HG03354 (cell line): ENCODE measurements around the gene SELP.

Source experiments
- ATAC-seq: cut with Tn5 transposase; IDR thresholded peaks from one replicate; pipeline ENCODE4 v1.9.1; 2021; ENCODE audit warnings: mild to moderate bottlenecking; ENCODE audit not compliant: unreplicated experiment, poor library complexity, severe bottlenecking

Gene SELP

GRCh38 chr1:169538998-169539871 lies 90.7 kb downstream of the SELP start:
- no peak for ATAC-seq
